Transverse colon (tissue), 4 donors: Measurements from ENCODE around the gene ZNF891.

Experiments used
- CTCF ChIP-seq, 5 experiments: fragments of 200-600 bp in 3 of 5; fragments of 450-650 bp in 2 of 5; sonication (generic) in 3 of 5; IDR thresholded peaks; 1 replicate in 2 of 5; 2 replicates in 3 of 5; pipeline ENCODE4 v1.5.1; 2016 to 2017; ENCODE audit warnings: antibody characterized with exemption in 5 of 5, inconsistent platforms in 3 of 5, mild to moderate bottlenecking in 2 of 5, moderate library complexity in 1 of 5
- EP300 ChIP-seq: sonication (generic); formaldehyde crosslinking; IDR thresholded peaks from one replicate; pipeline ENCODE4 v1.6.1; 2017; ENCODE audit warnings: antibody characterized with exemption, low read depth
- POLR2AphosphoS5 ChIP-seq, 3 donors: sonication (generic); formaldehyde crosslinking; IDR thresholded peaks; one replicate each; pipeline ENCODE4 v1.6.1; 2016; ENCODE audit warnings: antibody characterized with exemption in 3 of 3

GRCh38 chr12:133107121-133107520 is 23.0 kb downstream of the ZNF891 start:
- TF ChIP-seq CTCF (IDR thresholded peaks at IDR 0.05): no peak
- TF ChIP-seq POLR2AphosphoS5 (IDR thresholded peaks at IDR 0.05): no peak
- no peak for TF ChIP-seq EP300
